Astrocyte (in vitro differentiated cells and primary cell): ENCODE data around the gene HAPSTR1.

Experiments used
- EZH2 ChIP-seq: IDR thresholded peaks from 2 replicates; pipeline ENCODE4 v1.6.1; 2012; ENCODE audit warnings: mild to moderate bottlenecking, low read length, inconsistent platforms; ENCODE audit not compliant: insufficient read depth
- TF ChIP-seq, protein P1 (sequence below): IDR thresholded peaks from 2 replicates; pipeline ENCODE4 v1.5.1; 2011; ENCODE audit warnings: low read depth, mild to moderate bottlenecking, inconsistent platforms, low read length, moderate library complexity; ENCODE audit not compliant: insufficient read depth

DNA sequence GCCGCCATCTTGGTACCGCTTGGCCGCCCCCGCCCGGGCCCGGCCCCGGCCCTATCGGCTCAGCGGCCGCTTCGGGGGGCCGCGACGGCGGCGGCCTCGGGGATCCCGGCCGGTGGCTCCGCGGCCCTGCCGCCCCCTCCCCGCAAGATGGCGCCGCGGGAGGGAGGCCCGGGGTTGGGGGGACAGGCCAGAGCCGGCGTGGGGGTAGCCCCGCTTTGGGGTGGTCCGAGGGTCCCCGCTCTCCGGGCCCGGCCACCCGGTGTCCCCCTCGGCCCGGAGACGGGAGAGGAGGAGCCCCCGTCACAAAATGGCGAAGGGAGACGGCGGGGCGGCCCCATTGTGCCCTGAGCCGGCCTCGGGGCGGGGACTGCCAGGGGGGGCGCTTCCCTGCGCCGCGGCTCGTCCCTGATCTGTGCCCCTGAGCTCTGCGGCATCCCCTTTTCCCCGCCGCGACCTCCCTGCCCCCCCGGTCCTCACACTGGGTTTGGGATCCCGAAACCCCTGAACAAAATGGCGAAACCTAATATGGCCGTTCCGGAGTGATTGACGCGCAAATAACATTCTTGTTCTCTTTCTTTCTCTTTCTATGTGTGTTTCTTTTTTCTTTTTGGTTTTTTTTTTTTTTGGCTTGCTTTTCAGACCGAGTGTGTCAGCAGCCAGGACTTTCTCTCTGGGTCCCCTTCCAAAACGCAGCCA, 986 bp downstream of the HAPSTR1 start:
- TF ChIP-seq, protein P1, sequence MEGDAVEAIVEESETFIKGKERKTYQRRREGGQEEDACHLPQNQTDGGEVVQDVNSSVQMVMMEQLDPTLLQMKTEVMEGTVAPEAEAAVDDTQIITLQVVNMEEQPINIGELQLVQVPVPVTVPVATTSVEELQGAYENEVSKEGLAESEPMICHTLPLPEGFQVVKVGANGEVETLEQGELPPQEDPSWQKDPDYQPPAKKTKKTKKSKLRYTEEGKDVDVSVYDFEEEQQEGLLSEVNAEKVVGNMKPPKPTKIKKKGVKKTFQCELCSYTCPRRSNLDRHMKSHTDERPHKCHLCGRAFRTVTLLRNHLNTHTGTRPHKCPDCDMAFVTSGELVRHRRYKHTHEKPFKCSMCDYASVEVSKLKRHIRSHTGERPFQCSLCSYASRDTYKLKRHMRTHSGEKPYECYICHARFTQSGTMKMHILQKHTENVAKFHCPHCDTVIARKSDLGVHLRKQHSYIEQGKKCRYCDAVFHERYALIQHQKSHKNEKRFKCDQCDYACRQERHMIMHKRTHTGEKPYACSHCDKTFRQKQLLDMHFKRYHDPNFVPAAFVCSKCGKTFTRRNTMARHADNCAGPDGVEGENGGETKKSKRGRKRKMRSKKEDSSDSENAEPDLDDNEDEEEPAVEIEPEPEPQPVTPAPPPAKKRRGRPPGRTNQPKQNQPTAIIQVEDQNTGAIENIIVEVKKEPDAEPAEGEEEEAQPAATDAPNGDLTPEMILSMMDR = no peak
- TF ChIP-seq EZH2 = no peak
